Karpas-422 (cell line): ENCODE measurements around the gene SCN3B. TPM values are rescaled to one million over a fixed set of nuclear protein-coding genes. Genes with fewer than 3 reads are reported as not detected.

ENCODE experiments used
- DNase-seq: peaks from one replicate; pipeline ENCODE4 v3.0.0-alpha.2; 2015
- H2AFZ ChIP-seq: fragments of 200-600 bp; sonication (generic); 2 replicates; pipeline ENCODE4 v1.6.1; 2014; ENCODE audit warnings: antibody characterized with exemption, low read length, mixed read lengths
- H3K27ac ChIP-seq: fragments of 200-600 bp; sonication (generic); 2 replicates; pipeline ENCODE4 v1.5.1; 2014; ENCODE audit warnings: mild to moderate bottlenecking, low read length, moderate library complexity
- H3K27me3 ChIP-seq: fragments of 200-600 bp; sonication (generic); 2 replicates; pipeline ENCODE4 v1.6.1; 2014; ENCODE audit warnings: low read length, mixed read lengths
- H3K36me3 ChIP-seq: fragments of 200-600 bp; sonication (generic); 2 replicates; pipeline ENCODE4 v1.6.1; 2014; ENCODE audit warnings: low read length, mixed read lengths; ENCODE audit not compliant: insufficient read depth
- H3K4me1 ChIP-seq: fragments of 200-600 bp; sonication (generic); 2 replicates; pipeline ENCODE4 v1.6.1; 2014; ENCODE audit warnings: mild to moderate bottlenecking, low read length, mixed read lengths
- H3K4me2 ChIP-seq: fragments of 200-600 bp; sonication (generic); 2 replicates; pipeline ENCODE4 v1.6.1; 2014; ENCODE audit warnings: low read length, low read depth, mild to moderate bottlenecking; ENCODE audit not compliant: poor library complexity, severe bottlenecking
- H3K4me3 ChIP-seq: fragments of 200-600 bp; sonication (generic); 2 replicates; pipeline ENCODE4 v1.5.1; 2014; ENCODE audit warnings: mild to moderate bottlenecking, antibody characterized with exemption, low read length, mixed read lengths
- H3K79me2 ChIP-seq: fragments of 200-600 bp; sonication (generic); 2 replicates; pipeline ENCODE4 v1.6.1; 2014; ENCODE audit warnings: mild to moderate bottlenecking, low read length, mixed read lengths
- H3K9ac ChIP-seq: fragments of 200-600 bp; sonication (generic); 2 replicates; pipeline ENCODE4 v1.6.0; 2014; ENCODE audit warnings: low read length
- H3K9me2 ChIP-seq: fragments of 200-600 bp; sonication (generic), shearing (Covaris generic); replicated peaks from 2 replicates; pipeline ENCODE4 v1.6.0; 2014; ENCODE audit warnings: mild to moderate bottlenecking, low read length, moderate library complexity; ENCODE audit not compliant: insufficient read depth
- H3K9me3 ChIP-seq: fragments of 300-700, 200-600 bp; sonication (generic); 2 replicates; pipeline ENCODE4 v1.6.1; 2014; ENCODE audit warnings: low read length, mixed read lengths
- H4K20me1 ChIP-seq: fragments of 200-600 bp; sonication (generic); 2 replicates; pipeline ENCODE4 v1.6.1; 2014; ENCODE audit warnings: mild to moderate bottlenecking, antibody characterized with exemption, low read length, low read depth; ENCODE audit not compliant: insufficient read depth
- total RNA-seq: library from RNA; depleted of rRNA; stranded (reverse); fragments of >200 nt; shearing (Covaris generic); gene quantifications from 2 replicates; pipeline ENCODE4 v1.2.3, GENCODE V29; 2014; ENCODE audit warnings: low replicate concordance

Gene SCN3B
- total RNA-seq, 1 experiment from 2014 or later = not detected

- no peak overlapping the region for H3K9ac ChIP-seq
- H3K4me1 ChIP-seq = no peaks in the 10 kb centered on the region
- H3K9me3 ChIP-seq = no peaks in the 10 kb centered on the region
- no peak overlapping the region for H3K27ac ChIP-seq
- no peaks in the 10 kb centered on the region for H3K9me2 ChIP-seq
- H3K4me3 ChIP-seq = no peak overlapping the region
- no peaks in the 10 kb centered on the region for H4K20me1 ChIP-seq
- H3K4me2 ChIP-seq = no peak overlapping the region
- H3K36me3 ChIP-seq = no peaks in the 10 kb centered on the region
- no peak overlapping the region for H2AFZ ChIP-seq
- H3K27me3 ChIP-seq = no peaks in the 10 kb centered on the region
- DNase-seq = no peak
- no peaks in the 10 kb centered on the region for H3K79me2 ChIP-seq
These were observed 38.5 kb upstream of the SCN3B start for GRCh38 chr11:123692961-123693360.

- Histone ChIP-seq H2AFZ (no peak overlapping the region), H3K4me3 (no peak overlapping the region), H3K27me3 (no peaks in the 10 kb centered on the region), H3K9me2 (no peaks in the 10 kb centered on the region), H3K4me2 (no peak overlapping the region), H3K9ac (no peak overlapping the region), H3K4me1 (no peaks in the 10 kb centered on the region), H3K79me2 (no peaks in the 10 kb centered on the region), H3K9me3 (no peaks in the 10 kb centered on the region), H4K20me1 (no peaks in the 10 kb centered on the region), H3K36me3 (no peaks in the 10 kb centered on the region), H3K27ac (no peak overlapping the region)
- DNase-seq = no peak
These were observed 36.1 kb upstream of the SCN3B start for GRCh38 chr11:123690485-123690884.

GRCh38 chr11:123684601-123685000 is 30.2 kb upstream of the SCN3B start:
- Histone ChIP-seq H2AFZ (no peak overlapping the region), H3K27me3 (no peaks in the 10 kb centered on the region), H4K20me1 (no peaks in the 10 kb centered on the region), H3K4me2 (no peak overlapping the region), H3K4me3 (no peak overlapping the region), H3K9ac (no peak overlapping the region), H3K79me2 (no peaks in the 10 kb centered on the region), H3K4me1 (peaks cover 24% of the 10 kb centered on the region), H3K9me2 (no peaks in the 10 kb centered on the region), H3K36me3 (no peaks in the 10 kb centered on the region), H3K9me3 (no peaks in the 10 kb centered on the region), H3K27ac (no peak overlapping the region)
- no peak for DNase-seq

- H3K4me1 ChIP-seq = peaks cover 24% of the 10 kb centered on the region
- H3K27me3 ChIP-seq = no peaks in the 10 kb centered on the region
- no peaks in the 10 kb centered on the region for H3K36me3 ChIP-seq
- H3K4me2 ChIP-seq = peak overlapping the region; percentile 70
- no peaks in the 10 kb centered on the region for H3K9me3 ChIP-seq
- H3K27ac ChIP-seq = no peak overlapping the region
- H4K20me1 ChIP-seq = no peaks in the 10 kb centered on the region
- peak overlapping the region; percentile 39; the same call in 1 of the 2 replicates for H3K4me3 ChIP-seq
- H3K79me2 ChIP-seq = no peaks in the 10 kb centered on the region
- no peak overlapping the region for H3K9ac ChIP-seq
- DNase-seq = no peak
- H2AFZ ChIP-seq = no peak overlapping the region
- H3K9me2 ChIP-seq = no peaks in the 10 kb centered on the region
These were observed 29.2 kb upstream of the SCN3B start for GRCh38 chr11:123683428-123684170.

- Histone ChIP-seq H3K27ac (no peak overlapping the region), H3K9me3 (no peaks in the 10 kb centered on the region), H3K4me1 (peaks cover 24% of the 10 kb centered on the region), H4K20me1 (no peaks in the 10 kb centered on the region), H3K4me2 (peak overlapping the region; percentile 70), H3K4me3 (peak overlapping the region; percentile 39; the same call in 1 of the 2 replicates), H3K27me3 (no peaks in the 10 kb centered on the region), H3K9ac (no peak overlapping the region), H3K79me2 (no peaks in the 10 kb centered on the region), H2AFZ (no peak overlapping the region), H3K36me3 (no peaks in the 10 kb centered on the region), H3K9me2 (no peaks in the 10 kb centered on the region)
- peak; percentile 47 for DNase-seq
These were observed 28.4 kb upstream of the SCN3B start for GRCh38 chr11:123682696-123683410.

- H2AFZ ChIP-seq = no peak overlapping the region
- no peaks in the 10 kb centered on the region for H4K20me1 ChIP-seq
- H3K9ac ChIP-seq = no peak overlapping the region
- no peaks in the 10 kb centered on the region for H3K27me3 ChIP-seq
- no peaks in the 10 kb centered on the region for H3K9me2 ChIP-seq
- no peak overlapping the region for H3K27ac ChIP-seq
- no peak for DNase-seq
- no peaks in the 10 kb centered on the region for H3K9me3 ChIP-seq
- H3K4me3 ChIP-seq = no peak overlapping the region
- no peaks in the 10 kb centered on the region for H3K79me2 ChIP-seq
- H3K36me3 ChIP-seq = no peaks in the 10 kb centered on the region
- peaks cover 33% of the 10 kb centered on the region for H3K4me1 ChIP-seq
- H3K4me2 ChIP-seq = no peak overlapping the region
These were observed 26.6 kb upstream of the SCN3B start for GRCh38 chr11:123681030-123681429.

GRCh38 chr11:123678246-123678645 is 23.8 kb upstream of the SCN3B start:
- Histone ChIP-seq H3K4me2 (no peak overlapping the region), H2AFZ (no peak overlapping the region), H3K27me3 (no peaks in the 10 kb centered on the region), H3K4me1 (peaks cover 21% of the 10 kb centered on the region), H4K20me1 (no peaks in the 10 kb centered on the region), H3K27ac (no peak overlapping the region), H3K36me3 (no peaks in the 10 kb centered on the region), H3K9me3 (no peaks in the 10 kb centered on the region), H3K9me2 (no peaks in the 10 kb centered on the region), H3K79me2 (no peaks in the 10 kb centered on the region), H3K4me3 (no peak overlapping the region), H3K9ac (no peak overlapping the region)
- DNase-seq = no peak

- Histone ChIP-seq H4K20me1 (no peaks in the 10 kb centered on the region), H3K79me2 (no peaks in the 10 kb centered on the region), H3K27me3 (no peaks in the 10 kb centered on the region), H3K4me2 (no peak overlapping the region), H3K9me2 (no peaks in the 10 kb centered on the region), H3K9ac (no peak overlapping the region), H2AFZ (no peak overlapping the region), H3K4me1 (peaks cover 13% of the 10 kb centered on the region), H3K27ac (no peak overlapping the region), H3K36me3 (no peaks in the 10 kb centered on the region), H3K4me3 (no peak overlapping the region), H3K9me3 (no peaks in the 10 kb centered on the region)
- no peak for DNase-seq
These were observed 23.1 kb upstream of the SCN3B start for GRCh38 chr11:123677510-123677909.
